Measurements from ENCODE around the gene STARD13.
A peak's percentile ranks its signal among the peaks of the same experiment; 100 is the strongest.
"Not testable (repeated sequence)": the region's sequence is repeated elsewhere in the genome, so short reads cannot be mapped to it uniquely, and the experiment has no call there.

Gene STARD13

DNA sequence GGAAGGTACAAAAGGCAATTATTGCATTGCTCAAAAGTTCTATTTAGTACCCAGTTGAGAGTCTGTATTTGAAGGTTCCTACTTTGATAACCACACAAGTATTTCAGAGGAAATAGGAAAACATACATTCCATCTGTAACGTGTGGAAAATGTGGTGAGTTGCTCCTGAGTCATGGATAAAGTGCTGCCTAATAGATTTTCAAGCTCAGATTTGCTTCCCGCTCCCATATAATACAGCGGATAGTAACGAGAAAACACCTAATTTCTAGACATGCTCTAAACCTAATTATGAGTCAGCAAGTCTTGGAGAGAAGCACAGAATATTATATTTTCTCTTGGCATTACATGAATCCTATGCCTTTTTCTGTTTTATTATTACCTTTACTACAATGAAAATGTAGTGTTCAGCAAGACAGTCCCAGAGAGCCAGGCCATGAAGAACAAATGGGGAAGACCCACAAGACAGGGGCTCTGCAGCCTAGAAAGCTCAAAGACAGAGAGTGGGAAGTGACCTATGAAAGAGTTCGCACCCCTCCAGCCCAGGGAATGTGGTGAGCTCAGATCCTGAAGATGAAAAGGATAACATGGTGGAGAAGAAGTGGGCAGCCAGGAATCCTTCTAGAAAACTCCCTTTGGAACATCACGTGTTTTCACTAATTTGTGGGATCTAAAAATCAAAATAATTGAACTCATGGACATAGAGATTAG is 116.1 kb downstream of the STARD13 start:
- ChIA-PET POLR2A (interaction anchor here (1.0 kb wide), 2 partner anchors 11 to 116 kb away, joined by 3 read pairs; no protein-coding TSS in a partner anchor), CTCF (interaction anchor here (0.7 to 1.4 kb wide), 6 partner anchors 10 to 374 kb away, joined by 3 to 4 read pairs (median 3); no protein-coding TSS in a partner anchor)
- DNase-seq (ENCODE audit: low read depth, low spot score), result peak; percentile 74
- no peak overlapping the region for H3K4me3 ChIP-seq (ENCODE audit: low read depth, low read length)
- TF ChIP-seq, protein P1, sequence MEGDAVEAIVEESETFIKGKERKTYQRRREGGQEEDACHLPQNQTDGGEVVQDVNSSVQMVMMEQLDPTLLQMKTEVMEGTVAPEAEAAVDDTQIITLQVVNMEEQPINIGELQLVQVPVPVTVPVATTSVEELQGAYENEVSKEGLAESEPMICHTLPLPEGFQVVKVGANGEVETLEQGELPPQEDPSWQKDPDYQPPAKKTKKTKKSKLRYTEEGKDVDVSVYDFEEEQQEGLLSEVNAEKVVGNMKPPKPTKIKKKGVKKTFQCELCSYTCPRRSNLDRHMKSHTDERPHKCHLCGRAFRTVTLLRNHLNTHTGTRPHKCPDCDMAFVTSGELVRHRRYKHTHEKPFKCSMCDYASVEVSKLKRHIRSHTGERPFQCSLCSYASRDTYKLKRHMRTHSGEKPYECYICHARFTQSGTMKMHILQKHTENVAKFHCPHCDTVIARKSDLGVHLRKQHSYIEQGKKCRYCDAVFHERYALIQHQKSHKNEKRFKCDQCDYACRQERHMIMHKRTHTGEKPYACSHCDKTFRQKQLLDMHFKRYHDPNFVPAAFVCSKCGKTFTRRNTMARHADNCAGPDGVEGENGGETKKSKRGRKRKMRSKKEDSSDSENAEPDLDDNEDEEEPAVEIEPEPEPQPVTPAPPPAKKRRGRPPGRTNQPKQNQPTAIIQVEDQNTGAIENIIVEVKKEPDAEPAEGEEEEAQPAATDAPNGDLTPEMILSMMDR (IDR thresholded peaks at IDR 0.05; ENCODE audit: insufficient read depth, low read length, missing control alignments), result no peak

DNA sequence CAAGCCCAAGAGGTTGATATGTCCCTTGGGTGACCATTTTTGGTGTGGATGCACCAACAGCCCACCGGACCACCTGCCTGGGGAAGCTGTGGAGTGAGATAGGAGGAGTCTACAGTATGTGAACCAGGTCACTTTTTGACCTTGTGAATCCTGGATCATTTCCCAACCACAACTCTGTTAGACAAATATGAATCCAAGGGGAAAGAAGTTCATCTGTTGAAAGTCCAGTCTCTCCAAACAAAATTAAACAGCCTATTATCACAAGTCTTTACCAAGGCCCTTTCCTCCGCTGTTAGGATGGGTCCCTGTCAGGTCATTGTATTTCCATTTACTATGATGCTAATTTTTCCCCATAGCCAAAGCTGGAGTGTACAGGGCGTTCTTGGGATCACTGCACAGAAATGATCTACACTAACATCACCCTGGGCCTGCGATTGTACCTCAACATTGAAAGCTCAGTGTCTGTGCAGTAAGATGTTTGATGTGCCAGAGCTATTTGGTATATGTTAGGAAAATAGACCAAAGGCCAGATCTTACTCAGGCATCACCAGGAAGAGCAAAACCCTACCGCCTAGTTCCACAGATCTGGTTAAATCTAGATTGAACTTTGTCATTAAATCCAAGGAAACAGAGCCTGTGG is 117.1 kb downstream of the STARD13 start:
- POLR2A ChIA-PET, result no interaction called here
- no peak overlapping the region for H3K4me3 ChIP-seq (ENCODE audit: low read depth, low read length)
- CTCF ChIA-PET, result interaction anchor here (0.9 to 1.4 kb wide), 4 partner anchors 9 to 59 kb away, joined by 3 to 4 read pairs (median 4); no protein-coding TSS in a partner anchor
- TF ChIP-seq, protein P1 (IDR thresholded peaks at IDR 0.05; ENCODE audit: insufficient read depth, low read length, missing control alignments), result no peak
- DNase-seq (ENCODE audit: low read depth, low spot score), result no peak

DNA sequence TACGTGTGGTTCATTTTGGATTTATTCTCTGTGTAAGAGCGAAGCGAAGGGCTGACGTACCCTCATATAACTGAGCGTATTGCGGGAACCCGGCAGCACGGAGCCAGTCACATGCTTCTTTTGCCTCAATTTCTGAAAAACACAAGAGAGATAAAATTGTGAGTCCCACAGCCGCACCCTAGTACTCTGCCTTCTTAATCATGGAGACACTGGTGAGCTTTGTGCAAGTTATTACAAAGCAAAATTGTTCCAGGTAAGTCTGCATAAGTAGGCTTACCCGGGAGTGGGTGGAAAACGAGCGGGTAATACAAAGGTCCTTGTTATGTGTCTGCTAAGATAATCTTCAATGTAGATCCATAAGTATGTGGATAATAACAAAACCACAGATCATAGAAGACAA is 118.1 kb downstream of the STARD13 start:
- DNase-seq (ENCODE audit: low read depth, low spot score), result no peak
- TF ChIP-seq, protein P1 (IDR thresholded peaks at IDR 0.05; ENCODE audit: insufficient read depth, low read length, missing control alignments), result no peak
- no peak overlapping the region for H3K4me3 ChIP-seq (ENCODE audit: low read depth, low read length)
- ChIA-PET POLR2A (no interaction called here), CTCF (no interaction called here)

DNA sequence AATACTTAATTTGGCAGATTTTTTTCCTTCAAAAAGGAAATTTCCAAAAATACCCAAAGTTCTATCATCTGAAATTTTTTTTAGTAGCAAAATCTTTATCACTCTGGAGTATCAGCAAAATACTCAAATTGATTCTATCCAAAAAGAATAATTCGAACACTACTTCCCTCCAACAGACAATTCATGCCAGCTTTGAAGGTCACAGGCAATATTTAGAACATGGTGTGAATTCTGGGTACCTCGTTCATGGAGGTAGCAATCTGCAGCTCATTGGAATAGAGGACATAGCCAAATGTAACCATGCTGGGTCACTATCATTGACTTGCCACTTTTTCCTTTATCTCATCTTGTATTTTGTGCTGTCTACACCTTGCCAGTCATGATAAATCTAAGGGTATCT is 119.8 kb downstream of the STARD13 start:
- POLR2A ChIA-PET, result no interaction called here
- CTCF ChIA-PET, result interaction anchor here (1.4 to 1.7 kb wide), 2 partner anchors 23 to 558 kb away, joined by 4 to 5 read pairs; no protein-coding TSS in a partner anchor
- no peak overlapping the region for H3K4me3 ChIP-seq (ENCODE audit: low read depth, low read length)
- no peak for DNase-seq (ENCODE audit: low read depth, low spot score)
- TF ChIP-seq, protein P1 (IDR thresholded peaks at IDR 0.05; ENCODE audit: insufficient read depth, low read length, missing control alignments), result no peak

DNA sequence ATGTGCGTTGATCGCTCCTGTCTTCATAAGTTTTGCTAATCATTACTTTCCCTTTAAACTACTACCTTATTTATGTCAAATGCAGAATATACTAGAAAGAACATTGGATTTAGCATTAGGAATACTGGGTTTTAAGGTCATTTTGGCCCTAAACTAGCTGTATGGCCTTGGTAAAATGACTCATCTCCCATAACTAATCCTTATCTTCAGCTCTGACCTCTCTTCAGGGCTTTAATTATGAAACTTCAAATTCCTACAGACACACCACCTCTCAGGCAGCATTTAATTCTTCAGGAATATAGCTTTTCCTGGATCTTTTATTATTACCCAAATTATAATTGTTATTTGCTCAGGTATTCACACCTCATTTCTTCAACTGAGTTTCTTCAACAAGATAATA is 121.2 kb downstream of the STARD13 start:
- H3K4me3 ChIP-seq (ENCODE audit: low read depth, low read length), result no peak overlapping the region
- TF ChIP-seq, protein P1 (IDR thresholded peaks at IDR 0.05; ENCODE audit: insufficient read depth, low read length, missing control alignments), result no peak
- ChIA-PET POLR2A (no interaction called here), CTCF (interaction anchor here (0.7 to 1.7 kb wide), 4 partner anchors 18 to 560 kb away, joined by 3 to 5 read pairs (median 4); no protein-coding TSS in a partner anchor)
- DNase-seq (ENCODE audit: low read depth, low spot score), result no peak

DNA sequence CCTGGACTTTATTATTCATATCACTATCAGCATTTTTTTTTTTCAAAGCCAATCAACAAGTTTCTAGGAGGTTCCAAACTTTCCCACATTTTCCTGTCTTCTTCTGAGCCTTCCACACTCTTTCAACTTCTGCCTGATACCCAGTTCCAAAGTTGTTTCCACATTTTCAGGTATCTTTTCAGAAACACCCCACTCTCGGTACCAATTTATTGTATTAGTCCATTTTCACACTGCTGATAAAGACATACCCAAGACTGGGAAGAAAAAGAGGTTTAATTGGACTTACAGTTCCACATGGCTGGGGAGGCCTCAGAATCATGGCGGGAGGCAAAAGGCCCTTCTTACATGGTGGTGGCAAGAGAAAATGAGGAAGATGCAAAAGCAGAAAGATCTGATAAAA is 122.8 kb downstream of the STARD13 start:
- H3K4me3 ChIP-seq (ENCODE audit: low read depth, low read length); DNase-seq (ENCODE audit: low read depth, low spot score); POLR2A ChIA-PET; CTCF ChIA-PET: not testable (repeated sequence)

All from AG04449 (cell line).